A549 (cell line): Measurements from ENCODE around the gene ELAVL1. TPM values are rescaled to one million over a fixed set of nuclear protein-coding genes. Genes with fewer than 3 reads are reported as not detected.

Experiments
- ATAC-seq, 2 experiments: fragments of 200-7000 bp in 1 of 2; fragments of >200 bp in 1 of 2; cut with Nextera tagmentation in 1 of 2; cut with Tn5 transposase in 1 of 2; 3 replicates each; pipeline versions ENCODE4 v1.8.0 to v1.9.1; 2018 to 2020; ENCODE audit warnings: mild to moderate bottlenecking in 1 of 2, moderate library complexity in 1 of 2
- CTCF ChIA-PET: fragments of 300-600 bp; sonication (Branson Sonifier 250); formaldehyde crosslinking; extraction: SDS; loops from one replicate; lab custom pipeline; 2021; ENCODE audit warnings: antibody characterized with exemption, inconsistent platforms; lab: Yijun Ruan, JAX
- POLR2A ChIA-PET: fragments of 350-600 bp; formaldehyde crosslinking; extraction: SDS; loops from one replicate; lab custom pipeline; 2021; ENCODE audit warnings: antibody characterized with exemption, inconsistent platforms; lab: Yijun Ruan, JAX
- DNase-seq, 2 experiments: peaks; one replicate each; pipeline versions ENCODE4 v3.0.0 to v3.0.0-alpha.2; 2011 to 2016; ENCODE audit warnings: low read depth in 1 of 2, low spot score in 1 of 2
- FAIRE-seq: peaks from 2 replicates; lab custom pipeline; 2011; peaks lifted over from hg19 to GRCh38; lab: Jason Lieb, UNC
- H3K27ac ChIP-seq, 2 experiments: fragments of >200 bp; sonication (Bioruptor Twin); formaldehyde crosslinking; 3 replicates each; pipeline ENCODE4 v1.5.1; 2016 to 2017
- H3K4me1 ChIP-seq: fragments of >200 bp; sonication (Bioruptor Twin); formaldehyde crosslinking; 3 replicates; pipeline ENCODE4 v1.6.1; 2016
- H3K4me2 ChIP-seq: fragments of >200 bp; sonication (Bioruptor Twin); formaldehyde crosslinking; 3 replicates; pipeline ENCODE4 v1.6.1; 2016
- H3K4me3 ChIP-seq: fragments of >200 bp; sonication (Bioruptor Twin); formaldehyde crosslinking; 3 replicates; pipeline ENCODE4 v1.5.1; 2016
- H3K9me3 ChIP-seq: fragments of >200 bp; sonication (Bioruptor Twin); formaldehyde crosslinking; 3 replicates; pipeline ENCODE4 v1.6.1; 2016
- BHLHE40 ChIP-seq: IDR thresholded peaks from 2 replicates; pipeline ENCODE4 v1.6.1; 2012; ENCODE audit warnings: low read depth, low read length, inconsistent platforms
- CBX8 ChIP-seq: fragments of 200-600 bp; sonication (generic); IDR thresholded peaks from 2 replicates; pipeline ENCODE4 v1.6.1; 2016
- CEBPB ChIP-seq, 2 experiments: fragments of >200 bp in 1 of 2; sonication (Bioruptor Twin) in 1 of 2; formaldehyde crosslinking in 1 of 2; IDR thresholded peaks; 2 replicates each; pipeline ENCODE4 v1.6.1; 2012 to 2016
- EHF ChIP-seq: fragments of 250-450 bp; sonication (Bioruptor Pico); IDR thresholded peaks from 2 replicates; pipeline ENCODE4 v1.5.0; 2020; ENCODE audit warnings: mild to moderate bottlenecking
- EHMT2 ChIP-seq: fragments of 200-600 bp; sonication (generic); IDR thresholded peaks from 2 replicates; pipeline ENCODE4 v1.6.1; 2016; ENCODE audit warnings: antibody characterized with exemption, low read depth, mild to moderate bottlenecking, moderate library complexity
- ELK1 ChIP-seq: fragments of 150-350 bp; IDR thresholded peaks from 2 replicates; pipeline ENCODE4 v1.6.1; 2014; ENCODE audit warnings: low read depth, mild to moderate bottlenecking, low read length
- EP300 ChIP-seq, 2 experiments: fragments of >200 bp; sonication (Bioruptor Twin); formaldehyde crosslinking; IDR thresholded peaks; 2 replicates in 1 of 2; 3 replicates in 1 of 2; pipeline ENCODE4 v1.6.1; 2016 to 2017
- FOSB ChIP-seq: fragments of 250-450 bp; sonication (Bioruptor Pico); IDR thresholded peaks from 2 replicates; pipeline ENCODE4 v1.5.0; 2020; ENCODE audit warnings: mild to moderate bottlenecking, moderate library complexity
- FOSL2 ChIP-seq, 2 experiments: fragments of 450-650 bp in 1 of 2; fragments of >200 bp in 1 of 2; sonication (Bioruptor Twin) in 1 of 2; formaldehyde crosslinking; IDR thresholded peaks; 2 replicates each; pipeline versions ENCODE4 v1.5.0 to v1.6.1; 2016 to 2020; ENCODE audit warnings: mild to moderate bottlenecking in 1 of 2, moderate library complexity in 1 of 2
- FOXS1 ChIP-seq: fragments of 250-450 bp; sonication (Bioruptor Pico); IDR thresholded peaks from 2 replicates; pipeline ENCODE4 v1.5.0; 2020; ENCODE audit warnings: mild to moderate bottlenecking, moderate library complexity
- GATA3 ChIP-seq: IDR thresholded peaks from 2 replicates; pipeline ENCODE4 v1.6.1; 2012; ENCODE audit warnings: borderline replicate concordance
- HDAC2 ChIP-seq: fragments of 200-600 bp; sonication (generic); IDR thresholded peaks from 2 replicates; pipeline ENCODE4 v1.6.1; 2016
- HMGXB4 ChIP-seq: fragments of 250-450 bp; sonication (Bioruptor Pico); IDR thresholded peaks from 2 replicates; pipeline ENCODE4 v1.5.0; 2021; ENCODE audit warnings: mild to moderate bottlenecking, moderate library complexity, borderline replicate concordance
- HOXB13 ChIP-seq: fragments of 250-450 bp; sonication (Bioruptor Pico); IDR thresholded peaks from 2 replicates; pipeline ENCODE4 v1.5.0; 2020; ENCODE audit warnings: low read depth, mild to moderate bottlenecking, moderate library complexity
- HOXB5 ChIP-seq: fragments of 250-450 bp; sonication (Bioruptor Pico); IDR thresholded peaks from 2 replicates; pipeline ENCODE4 v1.5.0; 2020; ENCODE audit warnings: mild to moderate bottlenecking, moderate library complexity
- JUNB ChIP-seq: fragments of >200 bp; sonication (Bioruptor Twin); formaldehyde crosslinking; IDR thresholded peaks from 2 replicates; pipeline ENCODE4 v1.6.1; 2016
- KDM1A ChIP-seq: fragments of 200-600 bp; sonication (generic); IDR thresholded peaks from 2 replicates; pipeline ENCODE4 v1.6.1; 2016; ENCODE audit warnings: low read depth, mild to moderate bottlenecking
- KDM5A ChIP-seq: fragments of 200-600 bp; sonication (generic); IDR thresholded peaks from 2 replicates; pipeline ENCODE4 v1.6.1; 2016; ENCODE audit warnings: antibody characterized with exemption, mild to moderate bottlenecking
- MAFK ChIP-seq: fragments of 450-650 bp; IDR thresholded peaks from 2 replicates; pipeline ENCODE4 v1.6.1; 2014; ENCODE audit not compliant: partially characterized antibody
- NFE2L2 ChIP-seq: fragments of 150-350 bp; conservative IDR thresholded peaks from 2 replicates; pipeline ENCODE4 v1.6.1; 2014; ENCODE audit warnings: low read length
- NPAS2 ChIP-seq: fragments of 250-450 bp; sonication (Bioruptor Pico); IDR thresholded peaks from 2 replicates; pipeline ENCODE4 v1.8.0; 2022; ENCODE audit warnings: mild to moderate bottlenecking, moderate library complexity, borderline replicate concordance
- NR3C1 ChIP-seq: fragments of >200 bp; sonication (Bioruptor Twin); formaldehyde crosslinking; IDR thresholded peaks from 3 replicates; pipeline ENCODE4 v1.6.1; 2017
- PHF8 ChIP-seq: fragments of 200-600 bp; sonication (generic); IDR thresholded peaks from 2 replicates; pipeline ENCODE4 v1.6.1; 2016; ENCODE audit warnings: low read depth, mild to moderate bottlenecking, antibody characterized with exemption, moderate library complexity, borderline replicate concordance
- RARB ChIP-seq: fragments of 250-450 bp; sonication (Bioruptor Pico); IDR thresholded peaks from 2 replicates; pipeline ENCODE4 v1.8.0; 2021; ENCODE audit warnings: mild to moderate bottlenecking, moderate library complexity
- RNF2 ChIP-seq: fragments of 200-600 bp; sonication (generic); IDR thresholded peaks from 2 replicates; pipeline ENCODE4 v1.6.1; 2016; ENCODE audit warnings: low read depth, mild to moderate bottlenecking, antibody characterized with exemption, moderate library complexity, borderline replicate concordance
- SREBF2 ChIP-seq: fragments of 450-650 bp; IDR thresholded peaks from 2 replicates; pipeline ENCODE4 v1.6.1; 2014; ENCODE audit warnings: mild to moderate bottlenecking, moderate library complexity
- TFCP2L1 ChIP-seq: fragments of 250-450 bp; sonication (Bioruptor Pico); IDR thresholded peaks from 2 replicates; pipeline ENCODE4 v1.5.0; 2021; ENCODE audit warnings: mild to moderate bottlenecking
- TP53 ChIP-seq: fragments of 250-450 bp; sonication (Bioruptor Pico); IDR thresholded peaks from 2 replicates; pipeline ENCODE4 v1.5.0; 2021; ENCODE audit warnings: mild to moderate bottlenecking, moderate library complexity
- USF2 ChIP-seq: fragments of 450-650 bp; IDR thresholded peaks from 2 replicates; pipeline ENCODE4 v1.6.1; 2014; ENCODE audit warnings: antibody characterized with exemption
- ZC3H11A ChIP-seq: fragments of 450-650 bp; IDR thresholded peaks from 2 replicates; pipeline ENCODE4 v1.6.1; 2014; ENCODE audit warnings: antibody characterized with exemption, mild to moderate bottlenecking
- ZFP36 ChIP-seq: fragments of 450-650 bp; IDR thresholded peaks from 2 replicates; pipeline ENCODE4 v1.6.1; 2014; ENCODE audit warnings: borderline replicate concordance; ENCODE audit not compliant: partially characterized antibody
- ZNF302 ChIP-seq: fragments of 250-450 bp; sonication (Bioruptor Pico); IDR thresholded peaks from 2 replicates; pipeline ENCODE4 v1.9.0; 2021; ENCODE audit warnings: inconsistent platforms, mild to moderate bottlenecking, moderate library complexity
- WGBS: methylation state at CpG from one replicate; pipeline ENCODE4 v1.1.6; 2017; ENCODE audit errors: missing lambda C conversion rate; 5-methylcytosine and 5-hydroxymethylcytosine counted together
- polyA plus RNA-seq, 4 experiments: library from polyadenylated mRNA; depleted of rRNA in 3 of 4; stranded (reverse); fragments of >200 nt; fragmentation: RNase III in 1 of 4; extraction: RNeasy Plus Mini Kit Qiagen cat#74134 plus additional on column Dnase treatment in 1 of 4; gene quantifications; 2 replicates in 3 of 4; 3 replicates in 1 of 4; pipeline ENCODE4 v1.2.3, GENCODE V29; 2011 to 2017
- TF ChIP-seq, protein P1 (sequence below): fragments of >200 bp; sonication (Bioruptor Twin); formaldehyde crosslinking; IDR thresholded peaks from 2 replicates; pipeline ENCODE4 v1.6.1; 2016

The ELAVL1 gene
- polyA plus RNA-seq, 2 of the 4 experiments (the other 2 are of a cell fraction), result 39.3 to 55.6 TPM

GRCh38 chr19:7982103-7982502 lies 23.3 kb downstream of the ELAVL1 start:
- H3K4me2 ChIP-seq, result no peak overlapping the region
- no peaks in the 10 kb centered on the region for H3K9me3 ChIP-seq
- WGBS, result 86% methylated on average over 8 of the region's 10 CpGs
- TF ChIP-seq FOSL2 (IDR thresholded peaks at IDR 0.05), result no peak
- TF ChIP-seq FOSL2 (CRISPR knock-in tag; IDR thresholded peaks at IDR 0.05), result no peak
- TF ChIP-seq USF2, result no peak
- TF ChIP-seq KDM5A, result no peak
- TF ChIP-seq FOSB (CRISPR knock-in tag), result no peak
- TF ChIP-seq PHF8, result no peak
- no peak for TF ChIP-seq TP53 (CRISPR knock-in tag)
- no peak for TF ChIP-seq ZC3H11A
- TF ChIP-seq FOXS1 (CRISPR knock-in tag), result no peak
- no peak for TF ChIP-seq ZFP36
- TF ChIP-seq HDAC2, result no peak
- no peak for TF ChIP-seq HOXB13 (CRISPR knock-in tag)
- TF ChIP-seq EHF, result no peak
- TF ChIP-seq EHMT2, result no peak
- no peak for TF ChIP-seq GATA3
- TF ChIP-seq BHLHE40, result no peak
- no peak for TF ChIP-seq TFCP2L1 (CRISPR knock-in tag)
- TF ChIP-seq MAFK, result no peak
- CTCF ChIA-PET, result interaction anchor here (1.1 kb wide), 1 partner anchor 20 kb away, joined by 3 read pairs; no protein-coding TSS in a partner anchor
- FAIRE-seq (no peak), ATAC-seq (no peak), DNase-seq (no peak)
- POLR2A ChIA-PET, result no interaction called here
- peaks cover 13% of the 10 kb centered on the region for H3K4me1 ChIP-seq
- no peak overlapping the region for H3K4me3 ChIP-seq
- no peak overlapping the region for H3K27ac ChIP-seq

DNA sequence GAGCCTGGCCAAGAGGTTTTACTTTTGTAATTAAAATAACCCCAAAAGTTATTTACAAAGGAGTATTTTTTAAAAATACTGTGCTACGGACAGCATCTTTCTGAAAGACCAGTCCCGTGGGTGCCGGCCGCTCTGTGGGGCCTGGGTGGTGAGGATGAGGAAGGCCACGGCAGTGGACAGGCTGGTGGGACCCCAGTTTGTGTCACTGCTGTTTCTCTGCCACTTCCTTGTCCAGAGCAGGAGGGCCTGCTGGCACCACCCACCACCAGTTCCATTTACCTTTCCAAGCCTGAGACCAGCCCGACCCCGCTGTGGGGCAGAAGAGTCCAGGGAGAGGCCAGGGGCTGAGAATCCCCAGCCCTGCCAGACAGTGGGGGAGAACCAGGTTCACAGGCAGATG lies 23.8 kb downstream of the ELAVL1 start:
- DNase-seq (no peak), ATAC-seq (no peak), FAIRE-seq (no peak)
- H3K4me3 ChIP-seq, result no peak overlapping the region
- CTCF ChIA-PET, result interaction anchor here (1.3 kb wide), 1 partner anchor 11 kb away, joined by 6 read pairs; no protein-coding TSS in a partner anchor
- H3K4me2 ChIP-seq, result no peak overlapping the region
- POLR2A ChIA-PET, result no interaction called here
- peaks cover 9% of the 10 kb centered on the region for H3K4me1 ChIP-seq
- no peaks in the 10 kb centered on the region for H3K9me3 ChIP-seq
- no peak overlapping the region for H3K27ac ChIP-seq
- whole genome bisulfite sequencing, result 98% methylated on average over 6 of the region's 7 CpGs
- no peak for TF ChIP-seq HDAC2
- no peak for TF ChIP-seq SREBF2
- TF ChIP-seq RNF2, result no peak
- TF ChIP-seq BHLHE40, result no peak
- no peak for TF ChIP-seq HOXB5 (CRISPR knock-in tag)
- no peak for TF ChIP-seq FOSB (CRISPR knock-in tag)
- no peak for TF ChIP-seq FOSL2 (IDR thresholded peaks at IDR 0.05)
- no peak for TF ChIP-seq FOSL2 (CRISPR knock-in tag; IDR thresholded peaks at IDR 0.05)
- no peak for TF ChIP-seq HOXB13 (CRISPR knock-in tag)
- TF ChIP-seq NPAS2 (CRISPR knock-in tag), result no peak
- TF ChIP-seq NR3C1, result no peak

DNA sequence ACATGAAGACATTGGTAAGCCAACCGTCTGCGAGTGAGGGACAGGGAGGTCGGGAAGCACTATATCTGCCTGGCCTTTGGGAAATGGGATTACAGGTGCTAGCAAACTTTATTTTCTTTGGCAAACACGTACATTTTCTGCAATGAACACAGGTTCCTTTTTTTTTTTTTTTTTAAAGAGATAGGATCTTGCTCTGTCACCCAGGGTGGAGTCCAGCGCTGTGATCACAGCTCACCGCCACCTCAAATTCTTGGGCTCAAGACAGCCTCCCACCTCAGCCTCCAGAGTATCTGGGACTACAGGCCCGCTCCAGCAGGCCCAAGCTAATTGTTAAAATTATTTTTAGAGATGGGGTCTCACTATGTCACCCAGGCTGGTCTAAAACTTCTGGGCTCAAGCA lies 24.2 kb downstream of the ELAVL1 start:
- ChIA-PET POLR2A (no interaction called here), CTCF (interaction anchor here (1.3 kb wide), 1 partner anchor 10 kb away, joined by 6 read pairs; no protein-coding TSS in a partner anchor)
- H3K4me2 ChIP-seq, result no peak overlapping the region
- ATAC-seq, result no peak
- DNase-seq, result no peak
- FAIRE-seq, result no peak
- no peak overlapping the region for H3K27ac ChIP-seq
- TF ChIP-seq FOSB (CRISPR knock-in tag) (no peak), ELK1 (no peak), CEBPB (IDR thresholded peaks at IDR 0.05) (no peak), ZNF302 (CRISPR knock-in tag) (no peak), EHMT2 (no peak), TP53 (CRISPR knock-in tag) (no peak), HMGXB4 (CRISPR knock-in tag) (no peak), CBX8 (no peak), KDM1A (no peak), RARB (CRISPR knock-in tag) (no peak), RNF2 (no peak), EP300 (IDR thresholded peaks at IDR 0.05) (no peak), NFE2L2 (no peak), JUNB (no peak)
- TF ChIP-seq, protein P1, sequence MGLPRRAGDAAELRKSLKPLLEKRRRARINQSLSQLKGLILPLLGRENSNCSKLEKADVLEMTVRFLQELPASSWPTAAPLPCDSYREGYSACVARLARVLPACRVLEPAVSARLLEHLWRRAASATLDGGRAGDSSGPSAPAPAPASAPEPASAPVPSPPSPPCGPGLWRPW, result no peak
- H3K4me3 ChIP-seq, result no peak overlapping the region
- no peaks in the 10 kb centered on the region for H3K9me3 ChIP-seq
- peaks cover 4% of the 10 kb centered on the region for H3K4me1 ChIP-seq
- 85% methylated on average over 7 of the region's 7 CpGs for WGBS
